Choroid plexus epithelial cell (primary cell): ENCODE measurements around the gene C16orf95.

Experiments used
- DNase-seq: peaks from one replicate; pipeline ENCODE4 v3.0.0-alpha.2; 2010; ENCODE audit warnings: low read depth
- H3K4me3 ChIP-seq: 2 replicates; pipeline ENCODE4 v1.5.1; 2011; ENCODE audit warnings: low read depth, mild to moderate bottlenecking, control low read depth, low read length, moderate library complexity
- CTCF ChIP-seq: conservative IDR thresholded peaks from 2 replicates; pipeline ENCODE4 v1.5.1; 2011; ENCODE audit warnings: low read depth, mild to moderate bottlenecking, control low read depth, inconsistent platforms, low read length, moderate library complexity

The C16orf95 gene

DNA sequence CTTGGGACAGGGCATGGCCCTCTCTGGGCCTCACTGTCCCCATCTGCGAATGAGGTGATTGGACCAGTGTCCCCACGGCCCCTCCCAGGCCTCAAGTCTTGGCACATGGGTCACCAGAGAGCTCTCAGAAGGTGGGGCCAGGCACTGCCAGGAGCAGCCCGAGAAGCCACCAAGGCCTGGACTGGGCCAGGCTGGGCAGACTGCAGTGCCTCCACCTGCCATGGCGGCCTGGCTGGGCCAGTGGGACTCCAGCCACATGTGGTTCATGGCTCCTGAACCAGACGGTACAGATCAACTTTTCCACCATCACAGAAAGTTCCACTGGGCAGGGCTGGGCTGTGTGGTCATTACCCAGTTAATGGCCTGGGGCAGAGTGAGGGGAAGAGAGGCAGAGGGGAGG lies 19.8 kb downstream of the C16orf95 start:
- DNase-seq = no peak
- H3K4me3 ChIP-seq = no peak overlapping the region

GRCh38 chr16:87295661-87296531 lies 21.3 kb downstream of the C16orf95 start:
- DNase-seq = no peak
- H3K4me3 ChIP-seq = no peak overlapping the region
- TF ChIP-seq CTCF = no peak

More for the DNA sequence above, 19.8 kb downstream of the C16orf95 start:
- TF ChIP-seq CTCF = no peak

- no peak overlapping the region for H3K4me3 ChIP-seq
- TF ChIP-seq CTCF = no peak
- peak; percentile 38 for DNase-seq
Measured at GRCh38 chr16:87295259-87295658, 21.9 kb downstream of the C16orf95 start.

GRCh38 chr16:87293990-87294389 lies 23.2 kb downstream of the C16orf95 start:
- no peak for TF ChIP-seq CTCF
- DNase-seq = no peak
- H3K4me3 ChIP-seq = no peak overlapping the region

DNA sequence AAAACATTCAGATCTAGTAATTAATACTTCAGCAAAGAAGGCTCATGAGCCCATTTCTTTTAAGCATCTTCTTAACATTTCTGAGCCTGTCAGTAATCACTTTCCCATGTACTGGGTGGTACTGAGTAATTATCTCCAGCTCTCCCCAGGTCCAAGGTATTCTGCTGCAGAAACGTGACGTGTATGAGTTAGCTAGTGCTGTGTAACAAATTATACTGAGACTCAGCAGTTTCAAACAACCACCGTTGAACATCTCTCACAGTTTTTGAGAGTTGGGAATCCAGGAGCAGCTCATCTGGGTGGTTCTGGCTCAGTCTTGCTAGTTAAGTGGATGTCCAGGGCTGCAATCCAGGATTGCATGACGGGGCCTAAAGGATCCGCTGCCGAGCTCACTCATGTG lies 25.2 kb downstream of the C16orf95 start:
- no peak for DNase-seq
- no peak for TF ChIP-seq CTCF
- H3K4me3 ChIP-seq = no peak overlapping the region

- peak; percentile 73 for DNase-seq
- H3K4me3 ChIP-seq = no peak overlapping the region
- TF ChIP-seq CTCF = no peak
Measured at GRCh38 chr16:87288753-87289362, 28.3 kb downstream of the C16orf95 start.
